ENCODE results near the gene ARMC5. TPM values are rescaled to one million over a fixed set of nuclear protein-coding genes. Genes with fewer than 3 reads are reported as not detected.

The ARMC5 gene
- total RNA-seq, 1 donor from 2014 or later: 11.5 TPM

DNA sequence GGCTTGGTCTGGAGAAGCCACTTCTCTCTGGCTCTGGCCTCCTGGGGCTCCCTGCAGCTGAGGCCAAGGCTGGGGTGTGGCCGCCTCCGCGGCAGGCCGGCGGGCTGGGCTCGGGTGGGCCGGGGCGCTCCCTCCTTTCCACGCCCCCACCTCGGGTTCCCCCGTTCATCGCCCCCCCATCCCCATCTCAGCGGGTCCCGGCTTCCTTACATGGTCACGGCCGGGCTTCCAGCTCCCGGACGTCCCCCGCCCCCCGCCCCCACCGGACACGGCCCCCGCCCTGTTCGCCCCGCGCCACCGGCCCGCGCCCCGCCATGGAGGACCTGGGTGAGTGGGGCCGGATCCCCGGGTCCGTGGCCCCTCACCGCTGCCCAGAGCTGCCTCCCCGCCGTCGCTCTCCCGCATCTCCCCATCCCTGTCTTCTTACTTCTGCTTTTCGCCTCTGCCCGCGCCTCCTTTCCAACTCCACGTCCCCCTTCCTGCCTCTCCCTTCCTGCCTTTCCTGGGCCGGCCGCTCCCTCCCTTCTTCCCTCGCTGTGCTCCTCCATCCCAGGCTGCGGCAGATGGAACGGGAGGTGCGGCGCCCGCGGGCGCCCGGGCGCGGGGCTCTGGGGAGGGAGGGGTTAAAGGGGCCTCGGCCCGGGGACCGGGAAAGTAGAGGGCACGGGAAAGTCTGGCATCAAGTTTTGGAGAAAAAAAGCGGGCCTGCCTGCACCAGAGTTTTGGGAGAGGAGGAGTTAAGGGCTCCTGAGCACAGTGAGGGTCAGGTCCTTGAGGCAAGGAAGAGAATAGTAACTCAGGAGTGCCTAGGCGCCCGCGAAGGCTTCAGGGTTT, 12.8 kb downstream of the ARMC5 start, which contains the start of gene TGFB1I1:
Gene TGFB1I1 (plus strand): TSS at position 278 of the 834 bp plus-strand sequence. CDS start 37 bp downstream, at position 315.
- H3K27me3 ChIP-seq (ENCODE audit: insufficient read depth, low read length): no peaks in the 10 kb centered on the region
- peaks cover 4% of the 10 kb centered on the region for H3K9me3 ChIP-seq (ENCODE audit: insufficient read depth, low read depth, low read length)
- H4K20me1 ChIP-seq (ENCODE audit: insufficient read depth, low read length): peaks cover 44% of the 10 kb centered on the region
- Mint-ChIP-seq H3K27ac (ENCODE audit: unreplicated experiment) (peak within 1 kb of the TSS; percentile 94), H3K9me3 (ENCODE audit: unreplicated experiment) (no peaks in the 10 kb centered on the region), H3K4me1 (ENCODE audit: low read depth, unreplicated experiment) (peaks cover 20% of the 10 kb centered on the region), H3K27me3 (ENCODE audit: low read depth, unreplicated experiment) (no peaks in the 10 kb centered on the region), H3K4me3 (ENCODE audit: unreplicated experiment) (peak within 1 kb of the TSS; percentile 93), H3K36me3 (ENCODE audit: low read depth, unreplicated experiment) (peaks cover 27% of the 10 kb centered on the region)
- H3K79me2 ChIP-seq (ENCODE audit: insufficient read depth, low read length): peaks cover 55% of the 10 kb centered on the region
- peak within 1 kb of the TSS; percentile 92 for H3K4me2 ChIP-seq (ENCODE audit: low read length)
- peak within 1 kb of the TSS; percentile 95 for H3K4me3 ChIP-seq (ENCODE audit: insufficient read depth, low read depth, low read length)
- H3K9ac ChIP-seq (ENCODE audit: low read length): peak within 1 kb of the TSS; percentile 95
- peak within 1 kb of the TSS; percentile 80 for H3K27ac ChIP-seq (ENCODE audit: low read depth, low read length)
- TF ChIP-seq, protein P1, sequence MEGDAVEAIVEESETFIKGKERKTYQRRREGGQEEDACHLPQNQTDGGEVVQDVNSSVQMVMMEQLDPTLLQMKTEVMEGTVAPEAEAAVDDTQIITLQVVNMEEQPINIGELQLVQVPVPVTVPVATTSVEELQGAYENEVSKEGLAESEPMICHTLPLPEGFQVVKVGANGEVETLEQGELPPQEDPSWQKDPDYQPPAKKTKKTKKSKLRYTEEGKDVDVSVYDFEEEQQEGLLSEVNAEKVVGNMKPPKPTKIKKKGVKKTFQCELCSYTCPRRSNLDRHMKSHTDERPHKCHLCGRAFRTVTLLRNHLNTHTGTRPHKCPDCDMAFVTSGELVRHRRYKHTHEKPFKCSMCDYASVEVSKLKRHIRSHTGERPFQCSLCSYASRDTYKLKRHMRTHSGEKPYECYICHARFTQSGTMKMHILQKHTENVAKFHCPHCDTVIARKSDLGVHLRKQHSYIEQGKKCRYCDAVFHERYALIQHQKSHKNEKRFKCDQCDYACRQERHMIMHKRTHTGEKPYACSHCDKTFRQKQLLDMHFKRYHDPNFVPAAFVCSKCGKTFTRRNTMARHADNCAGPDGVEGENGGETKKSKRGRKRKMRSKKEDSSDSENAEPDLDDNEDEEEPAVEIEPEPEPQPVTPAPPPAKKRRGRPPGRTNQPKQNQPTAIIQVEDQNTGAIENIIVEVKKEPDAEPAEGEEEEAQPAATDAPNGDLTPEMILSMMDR (IDR thresholded peaks at IDR 0.05; ENCODE audit: insufficient read depth, low read depth, low read length): no peak
- TF ChIP-seq EZH2 (IDR thresholded peaks at IDR 0.05; ENCODE audit: insufficient read depth, low read length): no peak
- peaks cover 42% of the 10 kb centered on the region for H3K4me1 ChIP-seq (ENCODE audit: insufficient read depth, low read length)
- H2AFZ ChIP-seq (ENCODE audit: low read depth, low read length): peak within 1 kb of the TSS; percentile 65
- FAIRE-seq (no peak), DNase-seq (ENCODE audit: low read depth) (peak; percentile 71)
- H3K36me3 ChIP-seq (ENCODE audit: insufficient read depth, low read length): peaks cover 14% of the 10 kb centered on the region

DNA sequence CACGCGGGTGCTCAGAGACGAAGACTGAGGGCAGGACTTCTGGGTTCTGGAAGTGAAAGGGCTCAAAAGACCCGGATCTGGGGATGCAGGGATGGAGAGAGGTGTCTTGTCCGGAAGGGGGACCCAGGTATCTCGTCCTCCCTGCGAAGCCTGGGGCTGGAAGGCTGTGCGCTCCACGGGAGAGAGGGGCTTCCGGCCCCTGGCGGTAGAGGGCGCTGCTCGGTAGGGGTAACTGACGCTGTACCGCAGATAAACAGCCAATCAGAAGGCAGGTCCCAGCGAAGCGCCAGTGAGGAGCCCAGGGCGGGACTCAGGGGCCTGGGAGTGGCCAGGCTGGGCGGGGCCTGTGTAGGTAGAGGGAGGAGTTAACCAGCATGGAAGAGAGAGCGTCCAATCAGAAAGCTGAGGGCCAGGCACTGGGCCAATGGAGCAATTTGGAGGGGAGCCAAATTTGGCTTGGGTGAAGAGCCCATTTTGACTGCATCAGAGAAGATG, 13.5 kb downstream of the ARMC5 start:
- Histone ChIP-seq H3K36me3 (ENCODE audit: insufficient read depth, low read length) (peaks cover 16% of the 10 kb centered on the region), H3K9ac (ENCODE audit: low read length) (peak overlapping the region; percentile 95), H3K27ac (ENCODE audit: low read depth, low read length) (peak overlapping the region; percentile 80), H3K27me3 (ENCODE audit: insufficient read depth, low read length) (no peaks in the 10 kb centered on the region), H3K79me2 (ENCODE audit: insufficient read depth, low read length) (peaks cover 55% of the 10 kb centered on the region), H3K4me1 (ENCODE audit: insufficient read depth, low read length) (peaks cover 38% of the 10 kb centered on the region), H3K4me3 (ENCODE audit: insufficient read depth, low read depth, low read length) (peak overlapping the region; percentile 95), H2AFZ (ENCODE audit: low read depth, low read length) (peak overlapping the region; percentile 65), H3K4me2 (ENCODE audit: low read length) (peak overlapping the region; percentile 89), H4K20me1 (ENCODE audit: insufficient read depth, low read length) (peaks cover 50% of the 10 kb centered on the region), H3K9me3 (ENCODE audit: insufficient read depth, low read depth, low read length) (peaks cover 4% of the 10 kb centered on the region)
- H3K27ac Mint-ChIP-seq (ENCODE audit: unreplicated experiment): peak overlapping the region; percentile 94
- FAIRE-seq (peak; percentile 93), DNase-seq (ENCODE audit: low read depth) (peak; percentile 85)
- no peak for TF ChIP-seq EZH2 (IDR thresholded peaks at IDR 0.05; ENCODE audit: insufficient read depth, low read length)
- TF ChIP-seq, protein P1 (IDR thresholded peaks at IDR 0.05; ENCODE audit: insufficient read depth, low read depth, low read length): peak; percentile 55
- peaks cover 28% of the 10 kb centered on the region for H3K36me3 Mint-ChIP-seq (ENCODE audit: low read depth, unreplicated experiment)
- peaks cover 22% of the 10 kb centered on the region for H3K4me1 Mint-ChIP-seq (ENCODE audit: low read depth, unreplicated experiment)
- peak overlapping the region; percentile 93 for H3K4me3 Mint-ChIP-seq (ENCODE audit: unreplicated experiment)
- no peaks in the 10 kb centered on the region for H3K9me3 Mint-ChIP-seq (ENCODE audit: unreplicated experiment)
- H3K27me3 Mint-ChIP-seq (ENCODE audit: low read depth, unreplicated experiment): no peaks in the 10 kb centered on the region
